Right lobe of liver (tissue), 4 donors: ENCODE data around the gene RTP2.

ENCODE experiments used
- POLR2A ChIP-seq: fragments of 450-650 bp; IDR thresholded peaks from one replicate; pipeline ENCODE4 v1.6.1; 2017; ENCODE audit warnings: antibody characterized with exemption, mild to moderate bottlenecking
- TF ChIP-seq, protein P1 (sequence below), 4 donors: fragments of 200-600 bp in 3 of 4; fragments of 450-650 bp in 1 of 4; IDR thresholded peaks; one replicate each; pipeline versions ENCODE4 v1.5.1 to v1.8.0; 2016 to 2022; ENCODE audit warnings: antibody characterized with exemption in 4 of 4, mild to moderate bottlenecking in 2 of 4
- donor health status: DM: no; HTN: no; CAD: no.
- donor health status: DM: no; HTN: no; CAD: no.
- donor health status: DM: no; HTN: yes; CAD: no.

DNA sequence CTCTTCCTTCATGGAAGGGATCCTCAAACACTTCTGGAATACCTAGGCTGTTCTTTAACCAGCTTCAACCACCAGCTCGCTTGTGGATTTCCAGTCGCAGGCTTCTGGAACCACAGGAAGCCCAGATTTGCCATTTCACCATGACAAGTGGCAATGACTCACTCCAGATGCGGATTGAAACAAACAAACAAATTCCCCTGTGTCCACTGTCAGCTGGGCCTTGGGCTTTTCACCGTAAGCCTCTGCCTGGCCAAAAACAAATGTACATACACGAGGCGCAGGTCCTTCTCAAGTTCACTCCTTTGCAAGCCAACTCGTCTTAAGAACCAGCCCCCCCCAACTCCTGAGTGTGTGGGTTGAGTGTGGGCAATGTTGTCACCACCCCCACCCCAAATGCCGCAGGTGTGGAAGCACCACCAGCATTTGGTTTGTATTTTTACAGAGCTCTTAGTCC lies 34.1 kb upstream of the RTP2 start:
- TF ChIP-seq, protein P1, sequence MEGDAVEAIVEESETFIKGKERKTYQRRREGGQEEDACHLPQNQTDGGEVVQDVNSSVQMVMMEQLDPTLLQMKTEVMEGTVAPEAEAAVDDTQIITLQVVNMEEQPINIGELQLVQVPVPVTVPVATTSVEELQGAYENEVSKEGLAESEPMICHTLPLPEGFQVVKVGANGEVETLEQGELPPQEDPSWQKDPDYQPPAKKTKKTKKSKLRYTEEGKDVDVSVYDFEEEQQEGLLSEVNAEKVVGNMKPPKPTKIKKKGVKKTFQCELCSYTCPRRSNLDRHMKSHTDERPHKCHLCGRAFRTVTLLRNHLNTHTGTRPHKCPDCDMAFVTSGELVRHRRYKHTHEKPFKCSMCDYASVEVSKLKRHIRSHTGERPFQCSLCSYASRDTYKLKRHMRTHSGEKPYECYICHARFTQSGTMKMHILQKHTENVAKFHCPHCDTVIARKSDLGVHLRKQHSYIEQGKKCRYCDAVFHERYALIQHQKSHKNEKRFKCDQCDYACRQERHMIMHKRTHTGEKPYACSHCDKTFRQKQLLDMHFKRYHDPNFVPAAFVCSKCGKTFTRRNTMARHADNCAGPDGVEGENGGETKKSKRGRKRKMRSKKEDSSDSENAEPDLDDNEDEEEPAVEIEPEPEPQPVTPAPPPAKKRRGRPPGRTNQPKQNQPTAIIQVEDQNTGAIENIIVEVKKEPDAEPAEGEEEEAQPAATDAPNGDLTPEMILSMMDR (IDR thresholded peaks at IDR 0.05) = no peak
- TF ChIP-seq POLR2A = peak; percentile 77
